ENCODE data around the gene RMDN3. TPM values are rescaled to one million over a fixed set of nuclear protein-coding genes. Genes with fewer than 3 reads are reported as not detected.

The RMDN3 gene
- total RNA-seq, 1 experiment from 2014 or later: 28.3 TPM

DNA sequence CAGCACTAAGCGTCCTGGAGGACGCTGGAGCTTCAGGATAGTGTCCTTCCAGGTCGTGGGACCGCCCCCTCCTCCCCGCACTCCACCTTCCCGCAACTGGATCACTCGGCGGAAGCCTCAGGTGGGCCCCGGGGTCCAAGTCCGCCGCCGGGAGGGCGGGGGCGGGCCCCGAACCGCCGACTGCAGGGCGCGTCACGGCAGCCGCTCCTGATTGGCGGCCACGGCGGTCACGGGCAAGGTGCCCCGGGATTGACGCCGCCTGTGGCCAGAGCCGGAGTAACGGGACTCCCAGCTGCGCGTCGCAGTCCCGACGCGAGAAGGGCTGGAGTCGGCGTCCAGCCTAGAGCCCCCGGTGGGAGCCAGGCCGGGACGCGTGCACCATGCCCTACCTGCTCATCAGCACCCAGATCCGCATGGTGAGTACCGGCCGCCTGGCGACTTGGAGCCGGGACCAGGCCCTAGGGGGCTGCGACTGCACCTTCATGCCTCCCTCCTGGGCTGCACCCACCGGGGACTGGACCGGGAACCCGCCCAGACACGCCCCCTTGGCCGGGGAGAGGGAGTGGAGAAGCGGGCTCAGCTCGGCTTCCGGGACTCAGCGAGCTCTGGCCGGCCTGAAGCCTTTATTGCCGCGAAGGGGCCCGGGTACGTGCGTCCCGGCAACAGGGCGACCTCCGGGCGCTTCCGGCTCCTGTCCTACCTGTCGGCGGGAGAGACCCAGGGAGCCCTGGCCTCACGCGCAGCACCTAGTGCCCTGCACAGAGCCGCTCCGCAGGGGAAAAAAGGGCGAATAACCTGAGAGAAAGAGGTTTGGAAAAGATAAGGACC is 9.0 kb upstream of the RMDN3 start, which contains the start of gene GCHFR:
TSS of gene GCHFR (plus strand) at position 268 of the 828 bp plus-strand sequence. CDS start at position 381, 113 bp downstream.
- Mint-ChIP-seq H3K27me3 (ENCODE audit: low read depth) (peaks cover 9% of the 10 kb centered on the region; the same call in 1 of the 2 replicates), H3K4me3 (peak within 1 kb of the TSS; percentile 76 to 85), H3K36me3 (ENCODE audit: insufficient read depth in 1 of 3, low read depth in 3 of 3) (peaks cover 0 to 5% (median 0%) of the 10 kb centered on the region in 3 experiments; a peak in 4 of 7 replicates), H3K4me1 (peaks cover 29 to 31% of the 10 kb centered on the region in 2 experiments), H3K9me3 (no peaks in the 10 kb centered on the region), H3K27ac (peak within 1 kb of the TSS in 1 of 3 experiments; percentile 44; a peak in 2 of 7 replicates)
- Histone ChIP-seq H4K5ac (ENCODE audit: insufficient read length, low read depth, low read length) (no peak within 1 kb of the TSS), H3K18ac (ENCODE audit: insufficient read length, low read depth, low read length) (peak within 1 kb of the TSS; percentile 51), H3K4me2 (ENCODE audit: insufficient read depth, insufficient read length, low read length) (peak within 1 kb of the TSS; percentile 50), H3K79me2 (ENCODE audit: insufficient read depth, low read length) (no peaks in the 10 kb centered on the region), H2BK20ac (ENCODE audit: low read depth, low read length, poor library complexity, severe bottlenecking) (no peak within 1 kb of the TSS), H3K14ac (ENCODE audit: insufficient read depth, low read length) (peak within 1 kb of the TSS; percentile 61; the same call in 1 of the 2 replicates), H2BK12ac (ENCODE audit: insufficient read length, low read depth, low read length) (no peak within 1 kb of the TSS), H2AFZ (ENCODE audit: low read length) (no peak within 1 kb of the TSS), H4K91ac (ENCODE audit: insufficient read length, low read depth, low read length) (no peak within 1 kb of the TSS), H2BK120ac (ENCODE audit: low read depth, low read length, poor library complexity, severe bottlenecking) (no peak within 1 kb of the TSS), H2BK15ac (ENCODE audit: low read depth, low read length) (no peak within 1 kb of the TSS), H3K4ac (ENCODE audit: low read depth, low read length) (no peak within 1 kb of the TSS), H3K23me2 (ENCODE audit: insufficient read length, low read depth, low read length, poor library complexity, severe bottlenecking) (no peaks in the 10 kb centered on the region), H3K23ac (ENCODE audit: insufficient read length, low read depth, low read length) (no peak within 1 kb of the TSS), H4K8ac (replicated peaks; ENCODE audit: insufficient read length, low read depth, low read length) (no peak within 1 kb of the TSS), H4K20me1 (ENCODE audit: control insufficient read depth, insufficient read depth, insufficient read length) (no peaks in the 10 kb centered on the region), H3K9me3 (ENCODE audit: control insufficient read depth, low read depth, low read length) (no peaks in the 10 kb centered on the region), H3K4me1 (ENCODE audit: insufficient read depth, low read length) (peaks cover 4% of the 10 kb centered on the region; the same call in 1 of the 2 replicates), H2BK5ac (ENCODE audit: insufficient read length, low read length) (no peak within 1 kb of the TSS), H2AK5ac (ENCODE audit: insufficient read length, low read length) (no peak within 1 kb of the TSS), H3K27ac (ENCODE audit: insufficient read length, low read depth, low read length) (no peak within 1 kb of the TSS), H3K27me3 (ENCODE audit: insufficient read depth, low read length) (no peaks in the 10 kb centered on the region), H3K79me1 (ENCODE audit: insufficient read depth, low read depth, low read length, poor library complexity, severe bottlenecking) (no peaks in the 10 kb centered on the region), H3K56ac (ENCODE audit: insufficient read length, low read depth, low read length) (no peak within 1 kb of the TSS), H3T11ph (ENCODE audit: low read length) (no peak within 1 kb of the TSS), H3K9ac (ENCODE audit: extremely low read depth, insufficient read length, low read length) (no peak within 1 kb of the TSS)
- TF ChIP-seq, protein P1, sequence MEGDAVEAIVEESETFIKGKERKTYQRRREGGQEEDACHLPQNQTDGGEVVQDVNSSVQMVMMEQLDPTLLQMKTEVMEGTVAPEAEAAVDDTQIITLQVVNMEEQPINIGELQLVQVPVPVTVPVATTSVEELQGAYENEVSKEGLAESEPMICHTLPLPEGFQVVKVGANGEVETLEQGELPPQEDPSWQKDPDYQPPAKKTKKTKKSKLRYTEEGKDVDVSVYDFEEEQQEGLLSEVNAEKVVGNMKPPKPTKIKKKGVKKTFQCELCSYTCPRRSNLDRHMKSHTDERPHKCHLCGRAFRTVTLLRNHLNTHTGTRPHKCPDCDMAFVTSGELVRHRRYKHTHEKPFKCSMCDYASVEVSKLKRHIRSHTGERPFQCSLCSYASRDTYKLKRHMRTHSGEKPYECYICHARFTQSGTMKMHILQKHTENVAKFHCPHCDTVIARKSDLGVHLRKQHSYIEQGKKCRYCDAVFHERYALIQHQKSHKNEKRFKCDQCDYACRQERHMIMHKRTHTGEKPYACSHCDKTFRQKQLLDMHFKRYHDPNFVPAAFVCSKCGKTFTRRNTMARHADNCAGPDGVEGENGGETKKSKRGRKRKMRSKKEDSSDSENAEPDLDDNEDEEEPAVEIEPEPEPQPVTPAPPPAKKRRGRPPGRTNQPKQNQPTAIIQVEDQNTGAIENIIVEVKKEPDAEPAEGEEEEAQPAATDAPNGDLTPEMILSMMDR (conservative IDR thresholded peaks at IDR 0.05): peak; percentile 54
- DNase-seq: peak; percentile 85
- no CpG with 5 or more reads among the region's 75 CpGs for WGBS (ENCODE audit: extremely low coverage, insufficient read length, low lambda C conversion rate)

All from H9 (cell line).